GM15510 (cell line): ENCODE measurements around the gene TOM1L2.

Experiments used
- POLR2A ChIP-seq: IDR thresholded peaks from 3 replicates; pipeline ENCODE4 v1.6.1; 2011; ENCODE audit warnings: borderline replicate concordance; ENCODE audit not compliant: insufficient read length; ENCODE audit errors: extremely low read depth

TOM1L2 gene

GRCh38 chr17:17844079-17844478, 128.1 kb downstream of the TOM1L2 start:
- no peak for TF ChIP-seq POLR2A

DNA sequence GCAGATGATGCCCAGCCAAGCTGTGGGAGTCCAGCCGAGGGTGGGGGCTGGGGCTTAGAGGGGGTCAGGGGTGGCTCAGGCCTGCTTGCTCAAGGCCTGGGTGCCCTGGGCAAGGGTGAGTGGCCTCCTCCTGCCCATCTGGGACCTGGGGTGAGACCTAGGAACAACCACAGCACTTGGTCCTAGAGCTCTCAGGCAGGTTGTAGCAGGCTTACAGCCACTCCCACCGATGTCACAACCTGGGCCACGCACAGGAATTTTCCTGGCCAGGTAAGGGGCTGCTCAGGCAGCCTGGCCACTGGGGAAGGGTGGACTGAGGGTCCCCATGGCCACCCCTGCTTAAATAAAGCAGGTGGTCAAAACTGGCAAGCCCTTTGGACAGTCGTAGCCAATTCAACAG, 129.1 kb downstream of the TOM1L2 start:
- no peak for TF ChIP-seq POLR2A

GRCh38 chr17:17842111-17842876, 129.9 kb downstream of the TOM1L2 start:
- TF ChIP-seq POLR2A = no peak

- TF ChIP-seq POLR2A = no peak
These were observed 130.6 kb downstream of the TOM1L2 start for GRCh38 chr17:17841601-17842025.

DNA sequence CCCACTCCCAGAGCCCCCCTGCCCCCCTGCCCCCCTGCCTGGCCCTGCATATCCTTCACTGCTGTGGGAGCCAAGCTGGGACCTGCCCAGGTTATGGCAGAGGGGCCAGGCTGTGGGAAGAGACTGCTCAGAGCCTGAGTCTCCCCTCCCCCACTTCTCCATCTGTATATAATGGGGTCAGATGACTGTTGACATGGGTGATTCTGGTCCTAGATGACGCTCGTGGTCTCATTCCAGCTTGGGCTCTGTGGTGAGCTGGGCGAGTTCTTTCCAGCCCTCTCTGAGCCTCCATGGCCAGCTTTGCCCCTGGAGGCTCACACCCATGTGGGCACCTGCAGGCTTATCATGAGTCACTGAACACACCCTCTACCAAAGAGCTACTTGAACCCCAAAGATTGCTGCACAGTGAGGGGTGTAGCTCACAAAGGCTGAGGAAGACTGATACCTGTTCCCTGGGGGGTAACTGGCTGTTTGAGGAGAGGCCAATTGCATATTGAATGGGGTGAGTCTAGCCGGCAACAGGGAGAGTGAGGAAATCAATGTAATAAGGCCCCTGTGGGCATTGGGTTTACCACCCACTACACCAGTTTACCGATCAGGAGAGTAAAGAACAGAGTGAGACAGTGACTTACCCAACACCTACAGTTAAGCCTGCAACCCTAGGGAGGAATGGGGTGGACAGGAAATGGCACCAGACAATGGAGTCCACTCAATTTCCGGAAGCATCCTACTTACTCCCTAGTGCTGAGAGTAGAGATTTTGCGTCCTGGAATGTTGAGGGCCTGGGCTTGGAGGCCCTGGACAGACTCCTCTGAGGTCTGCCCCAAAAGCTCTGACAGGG, 131.2 kb downstream of the TOM1L2 start:
- no peak for TF ChIP-seq POLR2A

- peak; percentile 97 for TF ChIP-seq POLR2A
These were observed 132.2 kb downstream of the TOM1L2 start for GRCh38 chr17:17839791-17840707.

GRCh38 chr17:17837966-17838962, 133.9 kb downstream of the TOM1L2 start:
- TF ChIP-seq POLR2A = no peak

GRCh38 chr17:17837380-17837821, 134.8 kb downstream of the TOM1L2 start:
- no peak for TF ChIP-seq POLR2A

- TF ChIP-seq POLR2A = peak; percentile 56
These were observed 135.3 kb downstream of the TOM1L2 start, which contains the start of gene SREBF1 for GRCh38 chr17:17836818-17837379. Gene SREBF1 (minus strand): TSS chr17:17836986. CDS start chr17:17836817, 169 bp downstream.

DNA sequence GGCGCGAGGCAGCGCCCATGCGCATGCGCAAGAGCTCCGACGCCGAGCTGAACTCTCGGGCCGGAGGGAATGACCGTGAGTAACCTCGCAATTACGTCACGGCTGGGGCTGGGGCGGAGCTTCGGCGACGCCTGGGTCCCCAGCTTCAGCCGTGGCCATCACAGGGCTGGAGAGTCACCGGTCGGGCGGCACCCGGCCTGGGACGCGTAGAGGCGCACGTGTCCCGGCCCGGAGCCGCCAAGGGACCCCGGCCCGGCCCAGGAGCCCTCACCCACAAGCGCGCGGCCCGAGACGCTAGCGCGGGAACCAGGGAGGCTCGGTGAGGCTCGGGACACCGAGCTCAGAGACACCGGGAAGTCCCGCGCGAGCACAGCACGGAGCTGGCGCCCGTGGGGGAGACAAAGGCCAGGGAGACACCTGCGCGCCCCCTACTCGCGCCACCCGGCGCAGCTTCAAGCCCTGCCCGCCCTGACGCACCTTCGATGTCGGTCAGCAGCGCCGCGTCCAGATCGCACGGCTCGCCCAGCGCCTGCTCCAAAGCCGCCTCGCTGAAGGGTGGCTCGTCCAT, 135.9 kb downstream of the TOM1L2 start:
- peak; percentile 96 for TF ChIP-seq POLR2A

GRCh38 chr17:17835415-17836249, 136.6 kb downstream of the TOM1L2 start:
- no peak for TF ChIP-seq POLR2A

DNA sequence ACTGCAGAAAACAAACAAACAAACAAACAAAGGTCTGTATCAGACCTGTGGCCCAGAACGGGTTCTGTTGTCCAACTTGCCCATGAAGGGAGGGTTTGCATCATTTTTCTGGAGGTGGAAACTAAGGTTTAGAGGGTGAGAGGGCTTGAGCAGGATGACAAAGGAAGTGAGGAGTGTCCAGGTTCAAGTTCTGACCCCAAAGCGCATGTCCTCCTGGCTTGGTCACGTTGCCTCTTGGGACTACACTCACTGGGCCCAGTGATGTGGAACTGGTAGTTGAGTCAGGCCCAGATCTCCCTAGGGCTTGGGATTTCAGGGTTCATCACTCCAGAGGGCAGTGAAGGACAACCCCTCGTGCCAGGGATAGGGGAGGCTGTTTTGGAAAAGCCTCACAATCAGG, 137.2 kb downstream of the TOM1L2 start:
- TF ChIP-seq POLR2A = no peak
